DOHH2 (cell line): ENCODE results near the gene HOXC12.

Experiments
- H3F3A ChIP-seq: fragments of 200-600 bp; sonication (generic), shearing (Covaris generic); 2 replicates; pipeline ENCODE4 v1.6.0; 2016; ENCODE audit warnings: antibody characterized with exemption, mild to moderate bottlenecking; ENCODE audit not compliant: control insufficient read depth, insufficient read depth
- H3K27ac ChIP-seq: fragments of 200-600 bp; sonication (generic); 2 replicates; pipeline ENCODE4 v1.5.1; 2014; ENCODE audit warnings: low read depth, mild to moderate bottlenecking, low read length, moderate library complexity
- H3K27me3 ChIP-seq: fragments of 200-600 bp; sonication (generic); 2 replicates; pipeline ENCODE4 v1.6.1; 2014; ENCODE audit warnings: mild to moderate bottlenecking, low read length, mixed read lengths; ENCODE audit not compliant: control insufficient read depth
- H3K36me3 ChIP-seq: fragments of 200-600 bp; sonication (generic); 2 replicates; pipeline ENCODE4 v1.6.1; 2014; ENCODE audit warnings: mild to moderate bottlenecking, low read length, moderate library complexity, mixed read lengths; ENCODE audit not compliant: control insufficient read depth
- H3K4me1 ChIP-seq: fragments of 200-600 bp; sonication (generic); 2 replicates; pipeline ENCODE4 v1.6.1; 2014; ENCODE audit warnings: mild to moderate bottlenecking, low read length, mixed read lengths; ENCODE audit not compliant: control insufficient read depth
- H3K4me2 ChIP-seq: fragments of 200-600 bp; sonication (generic); 2 replicates; pipeline ENCODE4 v1.6.0; 2014; ENCODE audit warnings: mild to moderate bottlenecking, low read length, moderate library complexity
- H3K4me3 ChIP-seq: fragments of 200-600 bp; sonication (generic); 2 replicates; pipeline ENCODE4 v1.5.1; 2014; ENCODE audit warnings: mild to moderate bottlenecking, low read length, mixed read lengths
- H3K79me2 ChIP-seq: fragments of 200-600 bp; sonication (generic); 2 replicates; pipeline ENCODE4 v1.6.1; 2014; ENCODE audit warnings: mild to moderate bottlenecking, low read length, mixed read lengths; ENCODE audit not compliant: control insufficient read depth
- H3K9me2 ChIP-seq: fragments of 200-600 bp; sonication (generic); replicated peaks from 2 replicates; pipeline ENCODE4 v1.6.1; 2014; ENCODE audit warnings: mild to moderate bottlenecking, low read length, mixed read lengths; ENCODE audit not compliant: control insufficient read depth
- H3K9me3 ChIP-seq: fragments of 200-600 bp; sonication (generic); 2 replicates; pipeline ENCODE4 v1.6.1; 2014; ENCODE audit warnings: antibody characterized with exemption, low read length, mixed read lengths; ENCODE audit not compliant: control insufficient read depth, insufficient read depth
- H4K20me1 ChIP-seq: fragments of 200-600 bp; sonication (generic); 2 replicates; pipeline ENCODE4 v1.6.0; 2014; ENCODE audit warnings: low read depth, mild to moderate bottlenecking, antibody characterized with exemption, low read length, moderate library complexity; ENCODE audit not compliant: control insufficient read depth, insufficient read depth
- EZH2phosphoT487 ChIP-seq: fragments of 200-600 bp; sonication (generic); IDR thresholded peaks from 2 replicates; pipeline ENCODE4 v1.6.1; 2017; ENCODE audit warnings: borderline replicate concordance, mild to moderate bottlenecking, antibody characterized with exemption, low read length, moderate library complexity, mixed read lengths
- TF ChIP-seq, protein P1 (sequence below): fragments of 200-600 bp; sonication (generic); IDR thresholded peaks from one replicate; pipeline ENCODE4 v1.5.1; 2014; ENCODE audit warnings: antibody characterized with exemption, mild to moderate bottlenecking, low read depth, low read length; ENCODE audit not compliant: poor library complexity, severe bottlenecking

HOXC12 gene

DNA sequence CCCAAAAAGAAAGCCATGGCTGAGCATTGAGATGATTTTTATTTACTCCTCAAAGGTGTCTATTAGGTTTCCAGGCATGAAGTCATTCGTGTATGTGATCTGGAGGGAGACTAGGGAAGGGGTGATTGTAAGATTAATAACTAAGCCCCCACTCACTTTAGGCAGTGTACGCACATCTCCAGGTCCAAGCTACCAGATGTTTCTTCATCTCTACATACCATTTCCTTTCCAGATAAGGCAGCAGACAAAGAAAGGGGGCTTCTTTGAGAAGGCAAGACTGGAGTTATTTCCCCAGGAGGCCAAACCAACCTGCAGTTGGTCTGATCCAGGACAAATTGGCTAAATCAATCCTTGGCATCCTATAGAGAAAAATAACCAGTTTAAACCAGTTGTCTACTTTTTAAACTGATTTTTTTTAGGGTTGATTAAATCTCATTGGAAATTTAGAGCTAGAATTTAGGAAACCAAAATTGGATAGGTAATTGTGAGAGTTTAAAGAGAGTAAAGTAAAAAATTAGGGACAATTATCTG is 12.2 kb upstream of the HOXC12 start:
- H3K4me1 ChIP-seq: no peaks in the 10 kb centered on the region
- TF ChIP-seq EZH2phosphoT487: no peak
- TF ChIP-seq, protein P1, sequence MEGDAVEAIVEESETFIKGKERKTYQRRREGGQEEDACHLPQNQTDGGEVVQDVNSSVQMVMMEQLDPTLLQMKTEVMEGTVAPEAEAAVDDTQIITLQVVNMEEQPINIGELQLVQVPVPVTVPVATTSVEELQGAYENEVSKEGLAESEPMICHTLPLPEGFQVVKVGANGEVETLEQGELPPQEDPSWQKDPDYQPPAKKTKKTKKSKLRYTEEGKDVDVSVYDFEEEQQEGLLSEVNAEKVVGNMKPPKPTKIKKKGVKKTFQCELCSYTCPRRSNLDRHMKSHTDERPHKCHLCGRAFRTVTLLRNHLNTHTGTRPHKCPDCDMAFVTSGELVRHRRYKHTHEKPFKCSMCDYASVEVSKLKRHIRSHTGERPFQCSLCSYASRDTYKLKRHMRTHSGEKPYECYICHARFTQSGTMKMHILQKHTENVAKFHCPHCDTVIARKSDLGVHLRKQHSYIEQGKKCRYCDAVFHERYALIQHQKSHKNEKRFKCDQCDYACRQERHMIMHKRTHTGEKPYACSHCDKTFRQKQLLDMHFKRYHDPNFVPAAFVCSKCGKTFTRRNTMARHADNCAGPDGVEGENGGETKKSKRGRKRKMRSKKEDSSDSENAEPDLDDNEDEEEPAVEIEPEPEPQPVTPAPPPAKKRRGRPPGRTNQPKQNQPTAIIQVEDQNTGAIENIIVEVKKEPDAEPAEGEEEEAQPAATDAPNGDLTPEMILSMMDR: no peak
- no peaks in the 10 kb centered on the region for H3K79me2 ChIP-seq
- H3K4me3 ChIP-seq: no peak overlapping the region
- peaks cover 64% of the 10 kb centered on the region for H3K27me3 ChIP-seq
- H3K9me2 ChIP-seq: no peaks in the 10 kb centered on the region
- H3K27ac ChIP-seq: no peak overlapping the region
- H3K9me3 ChIP-seq: no peaks in the 10 kb centered on the region
- no peaks in the 10 kb centered on the region for H4K20me1 ChIP-seq
- H3K36me3 ChIP-seq: no peaks in the 10 kb centered on the region
- H3K4me2 ChIP-seq: no peak overlapping the region
- H3F3A ChIP-seq: no peaks in the 10 kb centered on the region

DNA sequence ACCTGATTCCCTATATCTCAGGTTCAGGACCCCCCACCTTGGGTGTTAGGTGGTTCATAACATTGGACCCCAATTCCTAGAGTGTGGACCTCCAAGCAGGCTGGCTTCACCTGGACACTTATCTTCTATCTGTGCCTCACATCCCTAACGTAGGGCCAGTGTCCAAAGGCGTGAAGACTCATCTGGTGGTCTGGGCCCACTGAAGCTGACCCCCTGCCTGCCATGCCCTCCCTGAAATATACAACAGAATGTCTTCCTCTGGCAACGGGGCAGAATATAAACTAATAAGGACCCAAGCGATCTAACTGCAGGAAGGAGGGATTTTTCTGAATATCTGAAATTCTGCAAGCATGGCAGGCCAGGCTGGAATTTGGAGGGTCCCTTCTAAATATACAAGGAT is 10.5 kb upstream of the HOXC12 start:
- no peaks in the 10 kb centered on the region for H3F3A ChIP-seq
- no peaks in the 10 kb centered on the region for H3K9me3 ChIP-seq
- H3K4me3 ChIP-seq: no peak overlapping the region
- H3K27ac ChIP-seq: no peak overlapping the region
- no peaks in the 10 kb centered on the region for H4K20me1 ChIP-seq
- H3K36me3 ChIP-seq: no peaks in the 10 kb centered on the region
- no peaks in the 10 kb centered on the region for H3K9me2 ChIP-seq
- no peaks in the 10 kb centered on the region for H3K79me2 ChIP-seq
- peaks cover 74% of the 10 kb centered on the region for H3K27me3 ChIP-seq
- no peaks in the 10 kb centered on the region for H3K4me1 ChIP-seq
- no peak for TF ChIP-seq EZH2phosphoT487
- TF ChIP-seq, protein P1: no peak
- H3K4me2 ChIP-seq: no peak overlapping the region

DNA sequence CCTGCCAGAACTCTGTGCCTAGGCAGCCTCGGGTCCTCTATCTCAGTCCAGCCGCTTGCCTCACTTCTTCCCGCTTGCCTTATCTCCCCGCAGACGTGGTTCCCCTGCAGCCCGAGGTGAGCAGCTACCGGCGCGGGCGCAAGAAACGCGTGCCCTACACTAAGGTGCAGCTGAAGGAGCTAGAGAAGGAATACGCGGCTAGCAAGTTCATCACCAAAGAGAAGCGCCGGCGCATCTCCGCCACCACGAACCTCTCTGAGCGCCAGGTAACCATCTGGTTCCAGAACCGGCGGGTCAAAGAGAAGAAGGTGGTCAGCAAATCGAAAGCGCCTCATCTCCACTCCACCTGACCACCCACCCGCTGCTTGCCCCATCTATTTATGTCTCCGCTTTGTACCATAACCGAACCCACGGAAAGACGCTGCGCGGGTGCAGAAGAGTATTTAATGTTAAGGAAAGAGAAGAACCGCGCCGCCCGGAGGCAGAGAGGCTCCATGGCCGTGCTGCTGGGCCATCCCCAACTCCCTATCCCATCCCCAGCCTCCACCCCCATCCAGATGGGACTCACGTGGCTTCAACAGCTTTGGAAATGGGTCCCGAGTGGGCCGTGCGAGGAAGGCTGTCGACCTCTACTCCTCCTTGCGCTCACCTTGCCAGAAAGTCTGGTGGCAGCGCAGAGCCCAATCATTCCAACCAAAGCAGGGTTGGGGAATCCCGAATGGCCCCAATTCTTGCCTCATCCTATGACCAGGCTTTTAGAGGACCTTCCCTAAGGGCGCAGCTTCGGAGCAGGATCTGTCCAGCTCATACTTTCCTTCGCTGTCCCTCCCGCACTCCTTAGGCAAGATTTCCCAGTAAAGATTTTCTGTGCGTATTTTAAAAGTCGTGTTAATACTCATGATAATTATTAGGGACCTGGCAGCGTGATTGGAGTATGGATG is 9.5 kb upstream of the HOXC12 start:
- no peak overlapping the region for H3K4me3 ChIP-seq
- no peaks in the 10 kb centered on the region for H3F3A ChIP-seq
- no peak overlapping the region for H3K4me2 ChIP-seq
- H3K4me1 ChIP-seq: no peaks in the 10 kb centered on the region
- TF ChIP-seq, protein P1: no peak
- no peak for TF ChIP-seq EZH2phosphoT487
- H3K9me2 ChIP-seq: no peaks in the 10 kb centered on the region
- no peaks in the 10 kb centered on the region for H4K20me1 ChIP-seq
- peaks cover 80% of the 10 kb centered on the region for H3K27me3 ChIP-seq
- H3K36me3 ChIP-seq: no peaks in the 10 kb centered on the region
- H3K79me2 ChIP-seq: no peaks in the 10 kb centered on the region
- H3K9me3 ChIP-seq: no peaks in the 10 kb centered on the region
- H3K27ac ChIP-seq: no peak overlapping the region
